Measurements from ENCODE around the gene ENPP1.

The ENPP1 gene

DNA sequence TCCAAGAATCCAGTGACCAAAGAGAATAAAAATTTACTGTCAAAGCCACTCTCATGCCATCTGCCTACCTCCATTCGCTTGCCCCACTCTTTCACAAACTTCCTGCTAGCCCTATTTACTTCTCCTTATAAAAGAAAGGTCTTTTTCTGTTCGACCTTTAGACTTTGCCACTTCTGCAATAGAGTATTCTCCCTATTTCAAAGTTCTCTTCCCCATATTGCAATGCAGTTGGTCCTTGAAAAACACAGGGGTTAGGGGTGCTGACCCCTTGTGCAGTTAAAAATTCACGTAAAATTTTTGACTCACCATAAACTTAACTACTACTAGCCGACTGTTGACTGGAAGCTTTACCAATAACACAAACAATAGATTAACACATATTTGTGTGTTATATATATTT, 128.3 kb downstream of the ENPP1 start:
- FAIRE-seq = no peak
- no peak for TF ChIP-seq POLR2A (IDR thresholded peaks at IDR 0.05; ENCODE audit: low read depth, low read length)
- DNase-seq (ENCODE audit: insufficient read length, low spot score) = no peak

GRCh38 chr6:131937226-131937625, 129.4 kb downstream of the ENPP1 start:
- TF ChIP-seq POLR2A (IDR thresholded peaks at IDR 0.05; ENCODE audit: low read depth, low read length) = no peak
- FAIRE-seq = no peak
- no peak for DNase-seq (ENCODE audit: insufficient read length, low spot score)

GRCh38 chr6:131937703-131938631, 130.1 kb downstream of the ENPP1 start:
- DNase-seq (ENCODE audit: insufficient read length, low spot score) = no peak
- no peak for TF ChIP-seq POLR2A (IDR thresholded peaks at IDR 0.05; ENCODE audit: low read depth, low read length)
- no peak for FAIRE-seq
